GM18502 (cell line): ENCODE measurements around the gene TGM4.

Source experiments
- ATAC-seq: cut with Tn5 transposase; IDR thresholded peaks from one replicate; pipeline ENCODE4 v1.9.1; 2021; ENCODE audit warnings: mild to moderate bottlenecking; ENCODE audit not compliant: unreplicated experiment, poor library complexity

The TGM4 gene

DNA sequence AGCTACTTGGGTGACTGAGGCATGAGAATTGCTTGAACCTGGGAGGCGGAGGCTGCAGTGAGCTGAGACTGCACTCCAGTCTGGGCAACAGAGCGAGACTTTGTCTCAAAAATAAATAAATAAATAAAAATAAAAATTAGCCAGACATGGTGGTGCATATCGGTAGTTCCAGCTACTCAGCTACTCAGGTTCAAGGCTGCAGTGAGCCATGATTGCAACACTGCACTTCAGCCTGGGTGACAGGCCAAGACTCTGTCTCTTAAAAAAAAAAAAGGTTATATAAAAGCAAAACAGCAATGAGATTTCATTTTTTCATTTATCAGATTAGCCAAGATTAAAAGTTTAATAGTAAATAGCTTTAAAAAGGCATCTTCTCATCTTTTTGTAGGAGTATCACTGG is 2.9 kb downstream of the TGM4 start:
- no peak for ATAC-seq

GRCh38 chr3:44880284-44880683 is 5.9 kb downstream of the TGM4 start:
- ATAC-seq, result no peak

- ATAC-seq, result no peak
These were observed 9.0 kb downstream of the TGM4 start for GRCh38 chr3:44883213-44883955.

GRCh38 chr3:44883999-44884431 is 9.6 kb downstream of the TGM4 start:
- ATAC-seq, result no peak

GRCh38 chr3:44885618-44886017 is 11.2 kb downstream of the TGM4 start:
- ATAC-seq, result no peak

DNA sequence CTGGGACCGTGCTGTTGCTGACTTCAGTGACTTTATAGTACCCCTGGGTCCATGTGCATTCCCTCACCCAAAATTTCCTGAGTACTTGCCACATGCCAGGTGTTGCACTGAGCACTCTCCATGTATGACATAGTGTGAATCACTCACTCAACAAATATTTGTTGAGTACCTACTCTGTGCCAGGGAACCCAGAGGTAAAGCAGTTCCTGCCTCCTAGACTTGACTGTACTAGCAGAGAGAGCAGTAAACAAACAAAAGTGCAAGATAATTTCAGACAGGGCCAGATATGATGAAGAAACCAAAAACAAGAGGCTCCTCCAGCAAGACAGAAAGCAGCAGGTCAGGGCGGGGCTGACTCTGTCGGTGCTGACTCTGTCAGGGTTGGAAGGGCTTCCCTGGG is 12.2 kb downstream of the TGM4 start:
- ATAC-seq, result no peak

GRCh38 chr3:44887101-44887500 is 12.7 kb downstream of the TGM4 start:
- ATAC-seq, result no peak

DNA sequence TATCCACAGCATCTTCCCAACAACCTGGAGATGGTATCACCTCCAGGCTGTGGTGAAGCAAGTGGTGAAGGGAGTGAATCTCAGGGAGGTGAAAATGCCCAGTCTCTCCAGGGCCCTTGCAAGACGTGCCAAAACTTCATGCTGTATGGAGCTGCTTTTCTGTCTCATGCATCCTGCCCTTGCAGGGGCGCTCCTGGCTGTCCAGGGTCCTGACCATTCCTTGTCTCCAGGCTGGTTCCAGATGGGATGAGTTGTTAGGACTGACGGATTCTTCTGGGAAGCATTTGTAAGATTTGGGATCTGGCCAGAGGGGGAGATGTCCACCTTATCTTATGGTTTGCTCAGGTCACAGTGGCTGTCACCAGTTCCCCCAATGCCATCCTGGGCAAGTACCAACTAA is 15.8 kb downstream of the TGM4 start:
- ATAC-seq, result no peak

DNA sequence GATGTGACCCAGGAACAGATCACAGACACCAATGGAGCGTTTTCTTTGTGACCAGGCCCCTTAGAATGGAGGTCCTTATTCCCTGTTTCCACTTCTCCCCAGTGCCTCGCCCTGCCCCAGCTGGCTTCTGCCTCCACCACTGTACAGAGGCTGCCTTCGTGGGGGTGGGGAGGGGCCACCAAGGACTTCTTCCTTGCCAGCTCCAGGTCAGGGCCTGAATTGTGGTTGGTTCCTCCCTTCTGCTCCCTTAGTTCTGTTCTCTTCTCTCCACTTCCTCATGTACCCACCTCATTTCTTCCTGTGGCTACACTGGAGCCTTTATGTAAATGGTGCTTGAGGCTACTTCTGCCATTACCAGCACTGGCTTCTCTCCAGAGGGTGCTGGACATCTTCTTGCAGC is 16.4 kb downstream of the TGM4 start:
- no peak for ATAC-seq

GRCh38 chr3:44892689-44893088 is 18.3 kb downstream of the TGM4 start:
- ATAC-seq, result no peak

GRCh38 chr3:44893097-44893496 is 18.7 kb downstream of the TGM4 start:
- no peak for ATAC-seq

DNA sequence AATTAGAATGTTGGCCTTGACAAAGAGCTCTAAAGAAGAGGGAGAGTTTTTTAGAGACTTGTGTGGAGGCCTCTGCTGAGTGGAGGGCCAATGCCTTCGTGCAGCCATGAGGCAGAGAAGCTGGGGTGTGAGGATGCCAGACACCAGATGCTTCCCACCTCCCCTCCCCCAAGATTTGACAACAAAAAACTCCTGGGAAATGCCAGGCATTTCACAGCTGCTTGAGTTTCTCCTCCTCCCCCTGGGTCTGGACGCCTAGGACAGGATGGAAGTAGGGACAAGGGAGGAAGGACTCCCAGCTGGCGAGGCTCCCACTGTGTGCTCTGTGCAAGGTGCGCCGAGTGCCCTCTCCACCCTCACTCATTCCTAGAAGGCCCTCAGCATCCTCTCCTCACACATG is 20.1 kb downstream of the TGM4 start:
- no peak for ATAC-seq

- ATAC-seq, result no peak
These were observed 22.0 kb downstream of the TGM4 start for GRCh38 chr3:44896440-44896839.

DNA sequence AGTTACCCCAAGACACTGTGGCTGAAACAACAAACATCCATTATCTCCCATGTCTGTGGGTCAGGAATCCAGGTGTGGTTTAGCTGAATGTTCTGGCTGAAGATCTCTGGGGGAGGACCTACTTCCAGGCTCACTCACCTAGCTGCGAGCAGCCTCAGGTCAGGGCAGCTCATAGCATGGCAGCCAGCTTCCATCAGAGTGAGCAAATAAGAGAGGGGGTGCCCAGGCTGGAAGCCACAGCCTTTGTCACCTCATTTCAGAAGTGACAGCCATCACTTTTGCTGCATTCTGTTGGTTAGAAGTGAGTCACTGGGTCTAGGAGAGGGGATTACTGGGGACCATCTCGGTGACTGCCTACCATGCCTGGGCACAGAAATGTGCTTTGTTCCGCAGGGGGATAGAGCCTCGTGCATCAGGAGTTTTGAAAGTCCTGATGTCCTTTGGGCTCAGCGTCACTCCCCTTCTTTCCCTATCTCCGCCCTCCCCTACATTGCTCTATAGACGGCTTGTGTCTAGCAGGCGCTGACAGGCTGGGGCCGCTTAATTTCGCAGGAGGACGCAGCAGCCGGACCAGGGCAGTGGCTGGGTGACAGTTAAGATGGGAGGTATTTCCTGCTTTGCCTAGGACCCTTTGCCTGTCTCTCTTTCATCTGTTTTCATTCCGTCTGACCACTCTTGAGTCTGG is 25.4 kb downstream of the TGM4 start:
- no peak for ATAC-seq

DNA sequence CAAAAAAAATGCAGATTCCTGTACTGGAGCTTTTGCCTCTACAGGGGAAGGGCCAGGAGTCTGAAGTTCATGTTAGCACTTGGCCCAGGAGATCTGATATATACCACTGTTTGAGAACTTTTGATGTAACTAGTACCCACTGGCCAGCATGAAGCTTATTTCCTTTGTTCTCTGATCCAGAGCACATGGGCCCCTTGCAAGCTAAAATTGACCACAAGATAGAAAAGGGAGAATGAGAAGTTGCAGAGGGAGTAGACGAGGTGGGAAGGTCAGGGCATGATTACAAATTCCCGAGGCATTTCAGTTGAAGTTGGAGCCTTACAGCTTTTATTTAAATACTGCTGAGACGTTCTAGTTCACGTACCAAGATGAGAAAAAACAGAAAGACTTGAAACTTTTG is 28.2 kb downstream of the TGM4 start:
- no peak for ATAC-seq

- ATAC-seq, result no peak
These were observed 28.9 kb downstream of the TGM4 start for GRCh38 chr3:44903314-44903713.

- no peak for ATAC-seq
These were observed 29.3 kb downstream of the TGM4 start for GRCh38 chr3:44903751-44904150.

DNA sequence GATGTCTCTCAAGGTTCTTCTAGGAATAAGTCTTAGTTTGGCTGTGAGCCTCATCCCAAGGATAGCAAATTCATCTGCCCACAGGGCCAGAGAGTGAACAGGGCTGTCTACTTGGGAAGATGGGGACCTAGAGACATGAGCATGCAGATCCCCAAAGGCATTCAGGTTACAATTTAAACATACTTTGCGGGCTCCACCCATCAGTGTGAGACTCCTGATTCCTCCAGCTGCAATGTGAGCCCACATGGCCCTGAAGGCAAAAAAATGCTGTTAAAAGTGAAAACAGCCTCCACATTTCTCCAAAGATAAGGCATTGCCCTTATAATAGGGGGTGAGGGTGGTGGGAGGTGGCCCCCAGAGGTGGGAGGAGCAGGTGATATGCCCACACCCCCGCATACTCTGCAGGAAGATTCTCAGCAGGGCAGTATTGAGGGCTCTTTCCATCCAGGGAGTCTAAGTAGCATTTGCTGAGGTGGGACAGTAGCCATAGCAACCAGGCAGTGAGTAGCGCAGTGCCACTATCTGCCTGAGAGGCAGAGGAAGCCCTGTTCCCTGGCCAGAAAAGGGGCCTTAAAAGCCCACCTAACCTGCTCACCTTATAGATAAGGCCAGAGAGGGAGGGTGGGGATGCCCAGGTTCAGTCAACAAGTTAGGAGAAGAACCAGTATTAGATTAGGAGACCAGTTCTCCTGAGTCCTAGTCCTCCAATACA is 31.2 kb downstream of the TGM4 start:
- ATAC-seq, result no peak

GRCh38 chr3:44906997-44907396 is 32.6 kb downstream of the TGM4 start:
- no peak for ATAC-seq

DNA sequence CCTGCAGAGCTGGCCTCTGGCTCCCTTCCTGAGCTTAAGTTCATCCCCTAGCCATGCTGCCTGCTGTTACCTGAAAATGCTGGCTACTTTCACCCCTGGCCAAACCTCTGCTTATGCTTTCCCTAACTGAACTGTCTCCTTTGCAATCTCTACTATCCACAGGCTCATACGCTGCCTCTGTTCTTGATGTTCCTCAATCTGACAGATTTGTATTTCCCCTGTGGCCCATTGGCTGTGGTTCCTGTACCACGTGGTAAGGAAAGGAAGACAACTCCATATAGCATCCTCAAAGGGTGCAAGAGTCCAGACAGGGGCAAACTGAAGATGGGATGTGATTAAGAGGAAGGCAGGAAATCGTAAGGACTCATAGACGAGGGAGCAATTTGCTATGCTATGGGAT is 33.2 kb downstream of the TGM4 start:
- no peak for ATAC-seq

DNA sequence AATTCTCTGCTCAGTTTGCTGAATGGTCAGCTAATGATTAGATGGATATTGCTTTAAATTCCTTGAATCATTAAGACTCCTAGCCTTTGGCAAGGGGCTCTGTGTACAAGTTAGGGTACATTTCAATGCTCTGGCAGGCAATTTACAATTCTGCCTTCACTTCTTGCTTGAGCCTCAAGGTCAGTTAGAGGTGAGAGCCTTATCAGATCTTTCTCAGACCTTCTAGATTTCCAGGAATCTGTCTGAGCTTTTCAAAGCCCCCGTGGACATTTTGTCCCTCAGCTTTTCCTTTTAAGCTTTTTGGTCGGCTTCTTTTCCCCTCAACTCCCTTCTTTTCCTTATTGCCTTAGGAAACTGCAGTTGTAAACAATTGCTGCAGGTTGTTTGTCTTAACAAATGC is 34.7 kb downstream of the TGM4 start:
- ATAC-seq, result no peak
